Measurements from ENCODE around the gene LRRC28. TPM values are rescaled to one million over a fixed set of nuclear protein-coding genes. Genes with fewer than 3 reads are reported as not detected.
"Not testable (repeated sequence)": the region's sequence is repeated elsewhere in the genome, so short reads cannot be mapped to it uniquely, and the experiment has no call there.

Gene LRRC28
- total RNA-seq, 1 donor from 2014 or later = 7.4 TPM

- no peak for DNase-seq (ENCODE audit: low read depth in 2 of 2)
These were observed 139.4 kb downstream of the LRRC28 start for GRCh38 chr15:99390667-99391066.

- DNase-seq (ENCODE audit: low read depth in 2 of 2) = no peak
These were observed 142.4 kb downstream of the LRRC28 start for GRCh38 chr15:99393641-99394040.

GRCh38 chr15:99396375-99396774 lies 145.1 kb downstream of the LRRC28 start:
- no peak for DNase-seq (ENCODE audit: low read depth in 2 of 2)

GRCh38 chr15:99399061-99399460 lies 147.8 kb downstream of the LRRC28 start:
- DNase-seq (ENCODE audit: low read depth in 2 of 2) = no peak

GRCh38 chr15:99399618-99400017 lies 148.3 kb downstream of the LRRC28 start:
- no peak for DNase-seq (ENCODE audit: low read depth in 2 of 2)

- DNase-seq (ENCODE audit: low read depth in 2 of 2) = not testable (repeated sequence)
These were observed 149.9 kb downstream of the LRRC28 start for GRCh38 chr15:99401216-99401615.

- no peak for DNase-seq (ENCODE audit: low read depth in 2 of 2)
These were observed 150.9 kb downstream of the LRRC28 start for GRCh38 chr15:99402014-99402729.

GRCh38 chr15:99403597-99403996 lies 152.3 kb downstream of the LRRC28 start:
- DNase-seq (ENCODE audit: low read depth in 2 of 2) = no peak

GRCh38 chr15:99404454-99404853 lies 153.2 kb downstream of the LRRC28 start:
- no peak for DNase-seq (ENCODE audit: low read depth in 2 of 2)

GRCh38 chr15:99406120-99406519 lies 154.8 kb downstream of the LRRC28 start:
- no peak for DNase-seq (ENCODE audit: low read depth in 2 of 2)

GRCh38 chr15:99406716-99407487 lies 155.6 kb downstream of the LRRC28 start:
- no peak for DNase-seq (ENCODE audit: low read depth in 2 of 2)

GRCh38 chr15:99407716-99408115 lies 156.4 kb downstream of the LRRC28 start:
- DNase-seq (ENCODE audit: low read depth in 2 of 2) = no peak

GRCh38 chr15:99408236-99409096 lies 157.2 kb downstream of the LRRC28 start:
- DNase-seq (ENCODE audit: low read depth in 2 of 2) = no peak

- peak; percentile 29 to 76 for DNase-seq (ENCODE audit: low read depth in 2 of 2)
These were observed 157.8 kb downstream of the LRRC28 start for GRCh38 chr15:99409097-99409473.

GRCh38 chr15:99409560-99409959 lies 158.3 kb downstream of the LRRC28 start:
- no peak for DNase-seq (ENCODE audit: low read depth in 2 of 2)

- no peak for DNase-seq (ENCODE audit: low read depth in 2 of 2)
These were observed 159.2 kb downstream of the LRRC28 start for GRCh38 chr15:99410477-99410876.

GRCh38 chr15:99411234-99411633 lies 160.0 kb downstream of the LRRC28 start:
- DNase-seq (ENCODE audit: low read depth in 2 of 2) = no peak

- no peak for DNase-seq (ENCODE audit: low read depth in 2 of 2)
These were observed 160.8 kb downstream of the LRRC28 start for GRCh38 chr15:99412082-99412481.

- no peak for DNase-seq (ENCODE audit: low read depth in 2 of 2)
These were observed 161.3 kb downstream of the LRRC28 start for GRCh38 chr15:99412626-99413025.

GRCh38 chr15:99413955-99414754 lies 162.9 kb downstream of the LRRC28 start:
- no peak for DNase-seq (ENCODE audit: low read depth in 2 of 2)
